ENCODE results near the gene ZWILCH.

DNA sequence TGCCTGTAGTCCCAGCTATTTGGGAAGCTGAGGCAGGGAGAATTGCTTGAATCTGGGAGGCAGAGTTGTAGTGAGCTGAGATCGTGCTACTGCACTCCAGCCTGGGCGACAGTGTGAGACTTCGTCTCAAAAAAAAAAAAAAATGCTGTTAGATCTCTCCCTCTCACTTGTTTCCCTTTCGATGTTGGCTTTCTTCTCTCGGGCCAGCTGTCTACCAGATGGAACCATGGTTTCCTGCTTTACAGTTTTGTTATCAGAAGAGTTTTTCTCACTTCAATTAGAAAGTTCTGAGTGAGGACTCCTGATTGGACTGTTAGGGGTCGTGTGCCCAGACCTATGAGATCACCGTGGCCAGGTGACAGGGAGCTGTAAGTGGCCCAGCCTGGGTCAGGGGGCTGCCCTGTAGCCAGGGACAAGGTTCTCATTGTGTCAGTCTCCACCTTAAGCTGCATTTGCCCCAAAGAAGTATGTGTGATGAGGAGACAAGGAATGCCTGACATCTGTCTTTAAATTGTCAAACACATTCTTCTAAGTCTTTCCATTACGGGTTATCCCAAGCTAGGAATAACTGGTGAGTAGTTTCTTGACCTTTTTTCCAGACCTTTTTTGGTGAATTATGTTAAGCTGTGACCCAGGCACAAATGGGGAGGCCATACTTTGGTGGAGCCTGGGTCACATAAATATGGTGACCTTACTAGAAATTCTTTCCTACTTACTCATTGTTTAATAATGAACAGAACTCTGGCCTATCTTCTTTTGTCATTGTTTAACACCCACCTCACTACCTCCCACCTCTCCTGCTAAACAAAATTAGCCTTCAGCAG is 32.7 kb upstream of the ZWILCH start:
- TF ChIP-seq, protein P1, sequence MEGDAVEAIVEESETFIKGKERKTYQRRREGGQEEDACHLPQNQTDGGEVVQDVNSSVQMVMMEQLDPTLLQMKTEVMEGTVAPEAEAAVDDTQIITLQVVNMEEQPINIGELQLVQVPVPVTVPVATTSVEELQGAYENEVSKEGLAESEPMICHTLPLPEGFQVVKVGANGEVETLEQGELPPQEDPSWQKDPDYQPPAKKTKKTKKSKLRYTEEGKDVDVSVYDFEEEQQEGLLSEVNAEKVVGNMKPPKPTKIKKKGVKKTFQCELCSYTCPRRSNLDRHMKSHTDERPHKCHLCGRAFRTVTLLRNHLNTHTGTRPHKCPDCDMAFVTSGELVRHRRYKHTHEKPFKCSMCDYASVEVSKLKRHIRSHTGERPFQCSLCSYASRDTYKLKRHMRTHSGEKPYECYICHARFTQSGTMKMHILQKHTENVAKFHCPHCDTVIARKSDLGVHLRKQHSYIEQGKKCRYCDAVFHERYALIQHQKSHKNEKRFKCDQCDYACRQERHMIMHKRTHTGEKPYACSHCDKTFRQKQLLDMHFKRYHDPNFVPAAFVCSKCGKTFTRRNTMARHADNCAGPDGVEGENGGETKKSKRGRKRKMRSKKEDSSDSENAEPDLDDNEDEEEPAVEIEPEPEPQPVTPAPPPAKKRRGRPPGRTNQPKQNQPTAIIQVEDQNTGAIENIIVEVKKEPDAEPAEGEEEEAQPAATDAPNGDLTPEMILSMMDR (IDR thresholded peaks at IDR 0.05): no peak
- TF ChIP-seq POLR2A (IDR thresholded peaks at IDR 0.05): no peak
